PC-9 (cell line): ENCODE data around the gene CLMN.

Experiments
- EZH2 ChIP-seq: fragments of 200-600 bp; sonication (generic); IDR thresholded peaks from 2 replicates; pipeline ENCODE4 v1.8.0; 2017; ENCODE audit warnings: antibody characterized with exemption, low read depth
- TF ChIP-seq, protein P1 (sequence below): fragments of 200-600 bp; sonication (generic); conservative IDR thresholded peaks from 2 replicates; pipeline ENCODE4 v1.6.1; 2017; ENCODE audit warnings: mixed run types, antibody characterized with exemption, mild to moderate bottlenecking, moderate library complexity

DNA sequence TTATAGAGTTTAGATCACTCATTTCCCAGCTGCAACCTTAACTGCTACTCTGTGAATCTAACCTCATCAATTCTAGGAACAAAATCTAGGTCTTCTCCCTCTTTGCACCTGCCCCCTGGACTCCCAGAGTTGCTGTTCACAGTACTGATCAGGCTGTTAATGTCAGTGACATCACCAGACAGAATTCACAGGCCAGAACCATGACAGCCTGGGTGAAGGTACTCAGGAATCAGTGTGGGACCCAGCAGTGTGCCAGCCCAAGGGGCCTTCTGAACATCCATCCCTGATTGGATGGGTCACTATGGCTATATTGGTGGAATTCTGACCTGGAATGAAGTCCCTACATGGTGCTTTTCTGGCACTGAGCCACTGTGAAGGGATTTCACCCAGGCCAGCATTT, 72.8 kb downstream of the CLMN start:
- TF ChIP-seq, protein P1, sequence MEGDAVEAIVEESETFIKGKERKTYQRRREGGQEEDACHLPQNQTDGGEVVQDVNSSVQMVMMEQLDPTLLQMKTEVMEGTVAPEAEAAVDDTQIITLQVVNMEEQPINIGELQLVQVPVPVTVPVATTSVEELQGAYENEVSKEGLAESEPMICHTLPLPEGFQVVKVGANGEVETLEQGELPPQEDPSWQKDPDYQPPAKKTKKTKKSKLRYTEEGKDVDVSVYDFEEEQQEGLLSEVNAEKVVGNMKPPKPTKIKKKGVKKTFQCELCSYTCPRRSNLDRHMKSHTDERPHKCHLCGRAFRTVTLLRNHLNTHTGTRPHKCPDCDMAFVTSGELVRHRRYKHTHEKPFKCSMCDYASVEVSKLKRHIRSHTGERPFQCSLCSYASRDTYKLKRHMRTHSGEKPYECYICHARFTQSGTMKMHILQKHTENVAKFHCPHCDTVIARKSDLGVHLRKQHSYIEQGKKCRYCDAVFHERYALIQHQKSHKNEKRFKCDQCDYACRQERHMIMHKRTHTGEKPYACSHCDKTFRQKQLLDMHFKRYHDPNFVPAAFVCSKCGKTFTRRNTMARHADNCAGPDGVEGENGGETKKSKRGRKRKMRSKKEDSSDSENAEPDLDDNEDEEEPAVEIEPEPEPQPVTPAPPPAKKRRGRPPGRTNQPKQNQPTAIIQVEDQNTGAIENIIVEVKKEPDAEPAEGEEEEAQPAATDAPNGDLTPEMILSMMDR, result no peak
- no peak for TF ChIP-seq EZH2
